Measurements from ENCODE around the gene GRID1. TPM values are rescaled to one million over a fixed set of nuclear protein-coding genes. Genes with fewer than 3 reads are reported as not detected.

GRID1 gene
- total RNA-seq, result 3.0 TPM
- long read RNA-seq, partial matches to known transcripts, result 2 of 17 reads
- long read RNA-seq, other reads (novel, unspliced or antisense), result 15 of 17 reads

DNA sequence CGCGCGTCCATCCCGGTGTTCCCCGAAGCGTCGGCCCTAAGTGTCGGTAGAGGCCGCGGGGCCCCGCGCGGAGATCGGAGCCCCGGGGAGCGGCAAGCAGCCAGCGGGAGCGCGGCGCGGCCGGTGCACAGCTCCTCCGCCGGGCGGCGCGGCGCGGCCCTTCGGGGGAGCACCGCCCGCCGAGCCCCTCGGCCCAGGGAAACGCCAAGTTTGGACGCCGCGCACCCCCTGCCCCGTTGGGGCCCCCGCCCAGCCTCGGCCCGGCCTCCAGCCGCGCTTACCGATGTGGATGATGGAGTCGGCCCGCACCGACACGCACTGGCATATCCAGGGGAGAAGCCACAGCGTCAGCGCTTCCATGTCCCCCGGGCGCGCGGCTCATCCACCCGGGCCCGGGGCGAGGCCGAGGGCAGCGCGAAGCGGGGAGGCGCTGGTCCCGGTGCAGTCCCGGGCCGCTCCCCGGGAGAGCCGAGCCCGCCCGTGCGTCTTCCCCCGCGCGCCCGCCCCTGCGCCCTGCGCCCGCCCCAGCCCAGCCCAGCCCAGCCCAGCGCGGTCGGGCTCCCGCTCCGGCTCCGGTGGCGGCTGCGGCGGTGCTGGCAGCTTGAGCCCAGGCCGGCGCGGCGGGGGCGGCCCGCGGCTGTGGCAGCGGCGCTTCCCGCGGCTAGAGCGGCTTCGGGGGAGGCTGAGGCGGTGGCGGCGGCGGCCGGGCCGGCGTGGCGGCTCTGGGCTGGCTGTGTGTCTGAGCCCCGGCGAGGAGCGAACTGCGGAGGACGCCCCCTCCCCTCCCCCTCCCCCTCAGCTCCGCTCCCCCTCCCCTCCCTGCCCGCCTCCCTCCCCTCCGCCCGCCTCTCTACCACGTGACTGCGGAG lies at the start of gene GRID1:
GRID1 (minus strand) TSS at position 763 of the 869 bp plus-strand sequence.
- intact Hi-C loops (cut with DNase I), result loop anchor here (5.0 to 10.0 kb wide), 3 partner anchors 264 to 441 kb away; no protein-coding TSS in a partner anchor
- DNase-seq (ENCODE audit: low spot score), result peak; percentile 73

DNA sequence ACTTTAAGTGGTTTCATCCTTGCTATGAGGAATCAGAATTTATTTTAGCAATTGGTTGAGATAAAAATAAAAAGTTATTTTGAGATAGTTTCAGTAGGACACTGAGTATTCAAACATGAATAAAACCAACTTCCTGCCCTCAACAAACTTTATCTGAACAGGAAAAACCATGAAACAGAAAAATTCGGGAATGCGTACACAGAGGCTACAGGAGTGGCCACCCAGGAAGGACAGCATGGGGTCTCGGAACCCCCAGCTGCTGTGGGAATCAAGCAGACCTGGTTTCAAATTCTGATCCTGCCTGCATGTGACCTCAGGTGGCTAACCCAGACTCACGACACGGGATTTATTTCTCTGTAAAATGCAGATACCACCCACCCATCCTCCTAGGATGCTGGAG lies 49.0 kb upstream of the GRID1 start:
- intact Hi-C loops (cut with DNase I), result no loop called here
- no peak for DNase-seq (ENCODE audit: low spot score)

DNA sequence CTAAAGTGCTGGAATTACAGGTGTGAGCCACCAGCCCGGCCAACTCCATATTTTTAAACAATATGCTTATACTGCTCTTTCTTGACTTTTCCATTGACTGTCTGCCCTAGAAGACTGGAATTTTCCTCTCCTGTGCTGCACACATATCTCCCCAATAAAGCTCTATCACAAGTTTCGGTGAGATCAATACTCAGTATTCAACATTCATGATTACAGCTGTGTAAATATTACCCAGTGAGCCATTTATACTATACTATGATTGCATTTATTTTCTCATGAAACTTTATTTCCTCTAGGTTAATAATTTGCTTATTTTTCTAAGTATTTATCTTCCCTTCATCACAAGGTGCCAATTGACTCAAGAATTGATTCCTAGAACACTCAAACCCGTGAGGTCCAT lies 48.5 kb upstream of the GRID1 start:
- intact Hi-C loops (cut with DNase I), result no loop called here
- DNase-seq (ENCODE audit: low spot score), result no peak

DNA sequence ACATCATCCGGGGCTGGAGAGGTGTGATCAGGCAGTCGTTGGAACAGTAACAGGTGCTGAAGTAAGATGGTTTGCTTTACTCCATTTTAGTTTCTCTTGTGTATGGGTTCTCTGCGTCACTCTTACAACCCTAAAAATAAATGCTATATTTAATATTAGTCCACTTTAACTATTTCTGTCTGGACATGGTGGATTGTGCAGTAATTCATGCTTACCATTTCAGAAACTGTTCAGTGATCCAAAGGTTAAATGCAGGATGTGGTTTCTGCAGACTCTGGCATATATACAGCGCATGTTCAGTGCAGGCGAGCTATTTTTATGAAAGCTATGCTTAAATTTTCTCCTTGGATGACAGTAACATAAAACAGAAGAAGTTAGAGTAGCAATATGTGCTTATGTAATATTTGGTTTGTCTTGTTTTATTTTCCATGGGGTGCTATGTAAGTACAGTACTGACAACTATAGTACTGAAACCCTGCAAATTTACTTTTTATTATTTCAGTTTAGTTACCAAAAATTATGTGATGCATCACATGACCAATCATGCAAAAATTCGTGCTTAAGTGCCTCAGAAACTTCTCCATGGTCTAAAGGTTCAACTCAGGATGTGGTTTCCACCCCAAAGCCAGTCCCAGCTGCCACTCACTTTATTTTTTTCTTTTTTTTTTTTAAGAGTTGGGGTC lies 46.6 kb upstream of the GRID1 start:
- DNase-seq (ENCODE audit: low spot score), result no peak
- intact Hi-C loops (cut with DNase I), result no loop called here

GRCh38 chr10:86411852-86412560 lies 45.4 kb upstream of the GRID1 start:
- intact Hi-C loops (cut with DNase I), result no loop called here
- no peak for DNase-seq (ENCODE audit: low spot score)

GRCh38 chr10:86411281-86411841 lies 44.8 kb upstream of the GRID1 start:
- intact Hi-C loops (cut with DNase I), result no loop called here
- no peak for DNase-seq (ENCODE audit: low spot score)

GRCh38 chr10:86410542-86411124 lies 44.0 kb upstream of the GRID1 start:
- intact Hi-C loops (cut with DNase I), result no loop called here
- no peak for DNase-seq (ENCODE audit: low spot score)

- no peak for DNase-seq (ENCODE audit: low spot score)
- intact Hi-C loops (cut with DNase I), result no loop called here
These were observed 42.6 kb upstream of the GRID1 start for GRCh38 chr10:86409183-86409582.

DNA sequence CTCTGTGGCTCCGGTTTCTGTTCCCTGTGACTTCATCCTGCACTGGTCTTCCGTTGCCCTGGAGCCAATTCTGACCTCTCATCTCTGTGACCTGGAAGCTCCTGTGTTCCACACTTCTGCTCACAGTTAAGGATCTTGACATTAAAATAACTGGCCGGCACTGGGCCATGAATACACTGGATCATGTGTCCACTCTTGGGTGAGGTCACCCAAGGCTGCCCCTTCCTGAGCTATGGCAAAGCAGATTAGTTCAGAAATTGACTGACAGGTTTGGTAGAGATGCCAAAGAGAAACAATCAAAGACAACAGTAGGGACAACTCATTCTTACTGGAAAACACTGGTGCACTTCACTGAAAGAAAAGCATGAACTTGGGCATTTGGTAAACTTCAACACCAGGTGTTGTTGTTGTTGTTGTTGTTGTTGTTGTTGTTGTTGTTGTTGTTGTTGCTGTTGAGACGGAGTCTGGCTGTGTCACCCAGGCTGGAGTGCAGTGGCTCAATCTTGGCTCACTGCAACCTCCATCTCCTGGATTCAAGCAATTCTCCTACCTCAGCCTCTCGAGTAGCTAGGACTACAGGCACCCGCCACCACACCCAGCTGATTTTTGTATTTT lies 36.7 kb upstream of the GRID1 start:
- DNase-seq (ENCODE audit: low spot score), result no peak
- intact Hi-C loops (cut with DNase I), result loop anchor here (5.0 kb wide), 1 partner anchor 119 kb away; the partner anchor contains the start of gene WAPL

GRCh38 chr10:86402283-86402941 lies 35.8 kb upstream of the GRID1 start:
- no peak for DNase-seq (ENCODE audit: low spot score)
- intact Hi-C loops (cut with DNase I), result loop anchor here (5.0 kb wide), 1 partner anchor 120 kb away; the partner anchor contains the start of gene WAPL

DNA sequence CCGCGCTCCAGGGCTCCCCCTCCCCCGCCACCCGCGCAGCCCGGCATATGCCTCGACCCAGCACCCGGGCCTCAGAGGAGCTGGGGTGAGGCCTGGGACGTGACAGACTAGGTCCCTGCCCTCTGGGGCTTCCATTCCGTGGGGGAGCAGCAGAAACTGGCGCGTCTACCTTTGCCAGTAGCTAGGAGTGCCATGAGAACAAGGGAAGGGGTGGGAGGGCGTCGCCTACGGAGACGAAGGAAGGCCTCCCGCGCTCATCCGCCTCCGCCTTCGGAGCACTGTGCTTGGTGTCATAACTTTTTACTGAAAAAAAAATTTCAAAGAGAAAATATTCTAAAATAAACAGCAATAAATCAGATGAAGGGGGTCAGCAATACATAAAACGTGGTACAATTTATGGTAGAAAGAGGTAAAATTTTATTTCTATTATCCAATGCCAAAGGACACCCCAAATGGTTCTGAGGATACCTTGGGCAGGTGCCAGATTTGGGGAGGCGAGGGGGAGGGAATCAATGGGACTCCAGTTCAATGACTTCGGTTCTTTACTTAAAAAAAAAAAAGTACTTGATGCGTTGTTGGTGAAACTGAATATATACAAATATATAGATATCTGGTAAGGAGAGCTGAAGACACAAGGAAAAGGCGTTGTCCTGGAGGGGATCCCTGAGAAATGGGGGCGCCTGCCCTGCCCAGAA lies 35.1 kb upstream of the GRID1 start:
- intact Hi-C loops (cut with DNase I), result loop anchor here (5.0 kb wide), 1 partner anchor 121 kb away; the partner anchor contains the start of gene WAPL
- no peak for DNase-seq (ENCODE audit: low spot score)

DNA sequence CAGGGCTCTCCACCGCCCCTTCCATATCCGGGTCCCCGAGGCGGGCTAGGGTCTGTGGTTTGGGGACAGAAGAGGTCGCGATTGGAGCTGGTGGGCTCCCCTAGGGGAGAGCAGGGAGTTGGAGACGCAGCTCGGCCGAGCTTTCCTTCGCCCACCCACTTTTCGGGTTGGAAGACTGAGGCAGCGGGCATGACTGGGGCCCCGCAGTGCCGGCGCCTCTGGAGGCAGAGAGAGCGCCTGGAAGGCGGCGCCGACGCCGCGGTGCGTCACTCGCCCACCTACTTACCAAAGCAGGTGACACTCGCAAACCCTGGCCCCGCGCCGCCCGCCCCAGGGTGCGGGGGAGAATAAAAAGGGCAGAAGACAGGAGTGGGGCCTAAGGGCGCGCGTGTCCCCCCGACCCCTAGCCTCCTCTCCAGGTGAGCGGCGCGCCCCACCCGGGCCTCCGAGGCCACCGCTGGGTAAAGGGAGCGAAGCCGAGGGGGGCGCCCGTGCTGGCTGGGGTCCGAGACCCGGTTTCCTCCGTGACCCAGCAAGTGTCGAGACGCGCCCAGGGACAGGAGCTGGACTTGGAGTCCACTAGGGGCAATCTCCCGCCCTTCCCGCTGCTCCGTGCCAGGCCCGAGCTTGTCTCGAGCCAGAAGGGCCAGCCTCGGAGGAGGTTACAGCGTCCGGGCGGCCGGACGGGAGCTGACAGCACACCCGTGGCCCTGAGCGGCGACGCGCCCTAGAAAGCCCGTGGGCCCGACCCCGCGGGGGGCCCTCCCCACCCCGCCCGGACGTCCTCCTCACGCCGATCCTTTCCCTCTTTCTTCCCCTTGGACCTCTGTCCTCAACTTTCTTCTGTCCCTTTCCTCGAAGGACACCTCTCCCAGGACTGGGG lies 34.4 kb upstream of the GRID1 start:
- intact Hi-C loops (cut with DNase I), result loop anchor here (1.0 to 5.0 kb wide), 2 partner anchors 121 to 184 kb away; partner anchors contain the start of gene WAPL
- no peak for DNase-seq (ENCODE audit: low spot score)

DNA sequence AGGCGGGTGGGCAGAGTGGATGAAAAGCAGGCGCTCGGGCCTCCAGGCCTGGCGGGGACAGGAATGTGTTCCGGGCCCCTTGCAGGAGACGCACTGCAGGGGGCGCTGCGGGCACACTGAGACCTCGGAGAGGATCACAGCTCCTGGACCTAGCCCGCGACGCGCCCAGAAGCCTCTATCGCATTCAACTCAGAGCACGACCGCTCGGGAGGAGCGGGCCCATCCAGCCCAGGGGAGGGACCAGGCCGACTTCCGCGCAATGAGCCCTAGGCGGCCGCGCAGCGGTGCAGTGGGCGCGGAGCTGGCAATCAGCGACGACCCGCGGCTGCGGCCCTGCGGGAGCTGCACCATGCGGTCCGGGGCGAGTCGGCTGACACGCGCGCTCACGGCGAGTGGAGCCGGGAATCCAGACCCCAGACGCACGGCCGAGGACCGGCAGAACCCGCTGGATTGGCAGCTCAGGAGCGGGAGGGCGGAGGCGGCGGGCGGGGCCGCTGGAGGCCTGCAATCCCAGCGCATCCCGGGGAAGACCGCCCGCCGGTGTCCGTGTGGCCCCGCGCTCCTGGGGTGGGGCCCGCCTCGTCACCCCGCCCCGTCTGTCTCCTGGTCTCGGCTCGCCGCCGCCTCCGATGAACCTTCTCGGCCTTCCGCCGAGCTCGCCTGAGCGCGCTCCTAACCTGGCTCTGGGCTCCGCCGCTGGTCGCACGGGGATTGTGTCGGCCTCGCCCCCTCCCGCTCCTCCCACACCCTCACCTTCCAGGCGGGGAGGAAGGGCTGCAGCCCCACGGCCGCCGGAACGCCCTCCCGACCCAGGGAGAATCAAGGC lies 33.5 kb upstream of the GRID1 start:
- peak; percentile 96 for DNase-seq (ENCODE audit: low spot score)
- intact Hi-C loops (cut with DNase I), result loop anchor here (1.0 to 5.0 kb wide), 2 partner anchors 122 to 185 kb away; partner anchors contain the start of gene WAPL

- intact Hi-C loops (cut with DNase I), result no loop called here
- DNase-seq (ENCODE audit: low spot score), result no peak
These were observed 32.9 kb upstream of the GRID1 start for GRCh38 chr10:86399514-86399878.

- no peak for DNase-seq (ENCODE audit: low spot score)
- intact Hi-C loops (cut with DNase I), result no loop called here
These were observed 30.5 kb upstream of the GRID1 start for GRCh38 chr10:86397120-86397519.
